ENCODE results near the gene KPNA1.
"Not testable (repeated sequence)": the region's sequence is repeated elsewhere in the genome, so short reads cannot be mapped to it uniquely, and the experiment has no call there.

The KPNA1 gene

DNA sequence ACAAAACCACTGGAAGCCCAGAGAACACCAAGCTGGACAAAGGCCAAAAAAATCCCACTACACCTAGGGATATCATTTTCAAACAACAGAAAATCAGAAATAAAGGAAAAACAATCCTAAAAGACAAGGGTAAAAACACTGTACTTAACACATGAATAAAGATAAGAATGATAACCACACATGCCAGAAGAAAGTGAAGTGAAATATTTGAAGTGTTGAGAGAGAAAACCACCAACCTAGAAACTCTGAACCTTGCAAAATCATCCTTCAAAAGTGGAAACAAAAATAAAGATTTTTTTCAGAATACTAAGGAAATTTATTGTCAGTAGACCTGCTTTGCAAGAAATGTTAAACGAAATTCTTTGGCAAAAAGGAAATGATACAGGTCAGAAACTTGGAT, 45.1 kb downstream of the KPNA1 start:
- DNase-seq = no peak

- no peak for DNase-seq
Observed at GRCh38 chr3:122468896-122469533, 45.7 kb downstream of the KPNA1 start.

DNA sequence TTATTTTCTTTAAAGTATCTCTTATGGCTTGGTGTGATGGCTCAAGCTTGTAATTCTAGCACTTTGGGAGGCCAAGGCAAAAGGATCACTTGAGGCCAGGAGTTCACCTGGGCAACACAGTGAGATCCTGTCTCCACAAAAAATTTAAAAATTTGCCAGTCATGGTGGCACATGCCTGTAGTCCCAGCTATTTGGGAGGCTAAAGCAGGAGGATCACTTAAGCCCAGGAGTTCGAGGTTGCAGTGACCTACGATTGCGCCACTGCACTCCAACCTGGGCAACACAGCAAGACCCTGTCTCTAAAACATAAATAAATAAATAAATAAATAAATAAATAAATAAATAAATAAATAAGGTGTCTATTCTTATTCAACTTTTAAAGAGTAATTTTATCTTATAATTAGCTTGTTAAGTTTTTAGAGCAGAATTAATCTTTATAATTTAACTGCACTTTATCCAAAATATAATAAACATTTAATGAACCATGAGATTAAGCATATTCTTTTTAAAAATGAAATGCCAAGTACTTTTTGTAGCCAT, 48.0 kb downstream of the KPNA1 start:
- no peak for DNase-seq

- no peak for DNase-seq
Observed at GRCh38 chr3:122464659-122465058, 50.1 kb downstream of the KPNA1 start.

DNA sequence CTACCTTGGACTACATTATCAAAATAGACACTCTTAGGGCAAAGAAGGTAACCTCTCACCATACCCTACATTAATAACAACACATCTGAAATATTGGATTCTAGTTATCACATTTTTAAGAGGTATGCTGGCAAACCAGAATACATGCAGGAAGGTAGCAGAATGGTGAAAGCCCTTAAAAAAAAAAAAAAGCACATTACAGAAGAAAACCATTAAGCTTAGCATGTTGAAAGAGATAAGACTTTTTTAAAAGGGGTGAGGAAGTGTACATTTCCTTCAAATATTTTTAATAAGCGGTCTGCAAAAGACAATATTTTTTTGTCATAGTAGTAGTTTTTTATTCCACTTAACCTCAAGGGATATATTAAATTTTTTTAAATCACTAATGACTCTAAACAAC, 52.3 kb downstream of the KPNA1 start:
- DNase-seq = no peak

- no peak for DNase-seq
Observed at GRCh38 chr3:122461806-122462205, 52.9 kb downstream of the KPNA1 start.

DNA sequence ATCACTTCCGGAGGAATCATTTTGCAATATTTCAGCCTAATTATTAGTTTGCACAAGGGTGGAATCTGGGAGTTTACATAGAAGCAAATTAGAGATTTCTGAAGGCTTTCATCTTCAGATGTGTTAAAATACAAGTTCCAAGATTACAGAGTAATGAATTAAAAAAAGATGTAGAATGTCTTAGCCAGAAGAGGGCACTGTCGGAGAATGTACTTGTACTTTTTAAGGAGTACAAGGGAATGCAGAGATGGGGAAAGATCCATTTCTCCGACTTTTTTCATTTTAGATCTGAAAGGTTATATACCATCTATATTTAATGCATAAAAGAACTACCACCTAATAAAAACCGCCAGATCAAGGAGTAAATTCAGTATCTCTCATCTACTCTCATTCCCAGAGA, 55.7 kb downstream of the KPNA1 start:
- no peak for DNase-seq

DNA sequence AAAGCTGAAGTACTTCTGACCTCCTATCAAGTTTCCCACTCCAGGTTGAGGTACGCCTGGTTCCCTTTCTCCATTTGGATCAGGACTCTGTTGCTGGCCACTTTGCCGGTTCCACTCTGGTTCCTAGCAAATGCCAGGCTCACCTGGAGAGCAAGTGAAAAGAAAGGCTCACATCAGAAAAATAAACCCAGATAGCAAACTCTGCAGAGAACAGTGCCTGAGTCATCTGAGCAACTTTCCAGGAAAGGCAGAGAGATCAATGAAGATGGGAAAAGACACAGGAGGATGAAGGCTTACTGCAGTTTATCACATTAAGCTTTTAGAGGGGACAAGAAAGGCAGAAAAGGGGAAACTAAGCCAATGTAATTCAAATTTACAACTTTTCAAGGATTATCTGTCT, 57.0 kb downstream of the KPNA1 start:
- DNase-seq = no peak

DNA sequence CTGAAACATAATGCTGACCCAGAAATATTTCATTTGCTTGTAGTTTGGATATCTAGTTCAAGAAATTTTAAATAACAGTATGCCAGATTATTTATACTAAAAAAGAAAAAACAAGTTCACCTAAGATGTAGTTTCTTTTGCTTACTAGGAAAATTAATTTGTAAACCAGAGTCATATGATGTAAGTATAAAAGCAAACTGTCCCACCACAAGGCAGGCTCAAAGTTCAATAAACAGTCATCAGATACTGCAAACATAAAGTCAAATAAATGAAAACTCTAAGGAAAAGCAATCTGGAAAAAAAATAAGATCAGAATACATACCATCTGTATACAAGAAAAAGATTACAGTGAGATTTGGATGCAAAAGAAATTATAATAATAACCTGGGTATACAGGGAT, 58.7 kb downstream of the KPNA1 start:
- DNase-seq = no peak

DNA sequence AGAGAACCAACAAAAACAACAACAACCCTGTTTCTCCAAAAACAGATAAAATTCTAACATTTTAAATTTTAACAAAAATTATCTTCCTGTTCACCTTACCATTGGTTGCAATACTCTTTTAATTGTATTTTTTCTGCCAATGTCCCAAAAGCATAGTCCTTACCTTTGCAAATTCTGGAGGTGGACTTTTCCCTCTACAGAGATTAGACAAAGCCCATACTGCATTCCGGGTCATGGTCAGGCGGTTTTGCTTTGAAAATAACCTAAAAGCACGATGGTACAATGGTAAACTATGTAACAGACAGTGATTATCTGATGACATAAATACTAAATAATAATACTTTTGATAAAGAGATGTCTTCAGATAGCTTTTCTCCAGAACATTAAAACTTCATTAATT, 63.4 kb downstream of the KPNA1 start:
- DNase-seq = no peak

DNA sequence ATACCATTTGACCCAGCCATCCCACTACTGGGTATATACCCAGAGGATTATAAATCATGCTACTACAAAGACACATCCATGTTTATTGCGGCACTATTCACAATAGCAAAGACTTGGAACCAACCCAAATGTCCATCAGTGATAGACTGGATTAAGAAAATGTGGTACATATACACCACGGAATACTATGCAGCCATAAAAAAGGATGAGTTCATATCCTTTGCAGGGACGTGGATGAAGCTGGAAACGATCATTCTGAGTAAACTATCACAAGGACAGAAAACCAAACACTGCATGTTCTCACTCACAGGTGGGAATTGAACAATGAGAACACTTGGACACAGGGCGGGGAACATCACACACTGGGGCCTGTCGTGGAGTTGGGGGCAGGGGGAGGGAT, 66.5 kb downstream of the KPNA1 start:
- DNase-seq = not testable (repeated sequence)

DNA sequence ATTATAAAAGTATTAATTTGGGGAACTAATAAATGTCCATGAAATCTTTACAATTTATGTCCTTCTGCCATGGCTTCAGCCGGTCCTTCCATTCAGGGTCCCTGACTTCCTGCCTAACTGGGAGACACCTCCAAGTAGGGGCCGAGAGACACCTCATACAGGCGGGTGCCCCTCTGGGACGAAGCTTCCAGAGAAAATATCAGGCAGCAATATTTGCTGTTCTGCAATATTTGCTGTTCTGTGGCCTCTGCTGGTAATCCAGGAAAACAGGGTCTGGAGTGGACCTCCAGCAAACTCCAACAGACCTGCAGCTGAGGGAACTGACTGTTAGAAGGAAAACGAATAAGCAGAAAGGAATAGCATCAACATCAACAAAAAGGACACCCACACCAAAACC, 70.2 kb downstream of the KPNA1 start:
- DNase-seq = not testable (repeated sequence)

DNA sequence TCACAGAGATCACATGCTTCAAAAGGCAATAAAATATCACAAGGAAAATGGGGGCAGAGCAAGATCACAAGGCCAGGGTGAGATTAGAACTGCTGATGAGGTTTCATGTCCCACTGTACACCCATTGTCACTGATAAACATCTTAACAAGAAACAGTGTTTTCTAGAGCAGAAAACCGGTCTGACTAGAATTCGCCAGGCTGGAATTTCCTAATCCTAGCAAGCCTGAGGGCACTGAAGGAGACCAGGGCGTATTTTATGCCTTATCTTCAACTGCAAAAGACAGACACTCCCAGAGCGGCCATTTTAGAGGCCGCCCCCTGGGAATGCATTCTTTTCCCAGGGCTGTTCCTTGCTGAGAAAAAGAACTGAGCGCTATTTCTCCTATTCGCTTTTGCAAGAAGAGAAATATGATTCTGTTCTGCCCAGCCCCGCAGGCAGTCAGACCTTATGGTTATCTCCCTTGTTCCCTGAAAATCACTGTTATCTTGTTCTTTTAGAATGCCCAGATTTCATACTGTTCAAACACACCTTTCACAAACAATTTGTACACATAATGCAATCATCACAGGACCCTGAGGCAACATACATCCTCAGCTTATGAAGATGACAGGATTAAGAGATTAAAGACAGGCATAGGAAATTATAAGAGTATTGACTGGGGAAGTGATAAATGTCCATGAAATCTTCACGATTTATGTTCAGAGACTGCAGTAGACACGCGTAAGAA, 70.8 kb downstream of the KPNA1 start:
- not testable (repeated sequence) for DNase-seq

DNA sequence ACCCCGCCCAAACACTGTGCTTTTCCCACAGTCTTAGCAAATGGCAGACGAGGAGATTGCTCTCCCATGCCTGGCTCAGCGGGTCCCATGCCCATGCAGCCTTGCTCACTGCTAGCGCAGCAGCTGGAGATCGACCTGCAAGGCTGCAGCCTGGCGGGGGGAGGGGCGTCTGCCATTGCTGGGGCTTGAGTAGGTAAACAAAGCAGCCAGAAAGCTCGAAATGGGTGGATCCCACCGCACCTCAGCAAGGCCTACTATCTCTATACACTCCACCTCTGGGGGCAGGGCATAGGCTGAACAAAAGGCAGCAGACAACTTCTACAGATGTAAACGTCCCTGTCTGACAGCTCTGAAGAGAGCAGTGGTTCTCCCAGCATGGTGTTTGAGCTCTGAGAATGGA, 71.6 kb downstream of the KPNA1 start:
- DNase-seq = no peak

DNA sequence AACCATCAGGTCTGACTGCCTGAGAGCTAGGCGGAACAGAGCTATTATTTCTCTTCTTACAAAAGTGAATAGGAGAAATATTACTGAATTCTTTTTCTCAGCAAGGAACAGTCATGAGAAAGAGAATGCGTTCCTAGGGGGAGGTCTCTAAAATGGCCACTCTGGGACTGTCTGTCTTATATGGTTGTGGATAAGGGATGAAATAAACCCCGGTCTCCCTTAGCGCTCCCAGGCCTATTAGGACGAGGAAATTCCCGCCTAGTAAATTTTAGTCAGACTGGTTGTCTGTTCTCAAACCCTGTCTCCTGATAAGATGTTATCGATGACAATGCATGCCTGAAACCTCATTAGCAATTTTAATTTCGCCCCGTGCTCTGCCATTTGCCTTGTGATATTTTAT, 78.8 kb downstream of the KPNA1 start:
- no peak for DNase-seq

DNA sequence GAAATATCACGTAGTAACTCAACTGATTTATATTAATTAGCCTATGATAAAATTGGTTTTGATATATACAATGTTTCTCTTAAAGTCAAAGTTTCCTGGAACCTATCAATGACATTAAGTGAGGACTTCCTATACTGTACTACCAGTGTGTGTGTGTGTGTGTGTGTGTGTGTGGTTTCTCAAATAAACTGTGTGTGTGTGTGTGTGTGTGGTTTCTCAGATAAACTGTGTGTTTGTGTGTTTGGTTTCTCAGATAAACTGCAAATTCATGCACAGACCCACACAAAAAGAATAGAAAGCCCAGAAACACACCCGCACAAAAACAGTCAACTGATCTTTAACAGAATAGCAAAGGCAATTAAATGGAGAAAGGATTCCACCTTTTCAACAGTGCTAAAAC, 84.4 kb downstream of the KPNA1 start:
- DNase-seq = no peak

DNA sequence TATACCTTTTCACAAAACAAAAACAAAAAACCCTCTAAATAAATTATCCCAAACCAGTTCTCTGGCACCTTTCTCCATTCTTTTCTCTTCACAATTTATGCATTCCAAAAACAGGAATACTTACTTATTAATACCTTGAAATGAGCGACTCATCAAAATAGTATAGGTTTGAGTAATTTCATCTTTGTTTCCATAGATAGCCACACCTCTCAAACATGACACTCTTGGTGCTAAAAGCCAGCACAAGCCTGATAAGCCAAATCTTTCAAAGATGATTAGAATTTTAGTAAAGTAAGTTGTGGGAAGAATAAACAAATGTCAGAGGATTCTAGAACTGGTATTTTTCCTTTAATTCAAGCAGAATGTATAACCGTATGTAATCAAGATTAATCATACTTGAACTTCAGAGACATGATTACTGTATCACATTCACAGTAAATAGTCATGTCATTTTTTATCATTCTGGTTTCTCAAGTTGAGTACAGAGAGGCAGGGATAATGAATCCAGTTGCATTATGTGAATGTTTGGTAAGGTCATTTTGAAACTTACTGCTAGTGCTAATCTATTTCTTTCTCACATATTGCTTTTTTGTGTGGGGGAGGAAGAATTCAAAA, 86.8 kb downstream of the KPNA1 start:
- DNase-seq = no peak

DNA sequence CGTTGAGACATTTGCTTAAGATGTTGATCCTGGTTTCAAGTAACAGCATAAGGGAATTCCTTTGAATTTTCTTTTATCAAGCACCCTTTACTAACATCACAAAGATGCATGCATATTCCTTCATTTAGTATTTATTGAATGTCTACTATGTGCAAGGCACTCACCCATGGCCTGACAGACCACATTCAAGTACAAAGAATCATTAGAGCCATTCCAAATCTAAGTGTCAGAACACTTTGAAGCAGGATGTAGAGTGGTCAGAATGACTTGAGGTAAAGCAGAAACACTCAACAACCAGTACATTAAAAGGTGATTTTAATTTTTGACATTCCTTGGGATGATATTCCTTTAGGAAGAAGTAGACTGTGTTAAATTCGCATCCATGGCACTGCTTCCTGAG, 92.9 kb downstream of the KPNA1 start:
- DNase-seq = no peak

DNA sequence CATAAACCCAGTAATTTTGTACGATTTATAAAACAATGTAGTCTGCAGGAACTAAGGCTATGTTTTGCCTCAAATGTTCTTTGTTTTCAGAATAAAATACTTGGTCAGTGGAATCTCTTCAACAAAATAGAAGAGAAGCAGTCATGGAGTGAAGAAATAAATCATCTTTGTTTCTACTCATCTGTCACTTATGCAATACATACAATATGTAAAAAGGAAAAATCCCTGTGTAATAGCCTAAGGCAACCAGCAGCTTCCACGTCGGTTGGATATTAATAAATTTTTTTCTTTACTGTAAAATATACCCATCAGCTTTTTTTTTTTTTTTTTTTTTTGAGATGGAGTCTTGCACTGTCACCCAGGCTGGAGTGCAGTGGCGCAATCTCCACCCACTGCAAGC, 93.6 kb downstream of the KPNA1 start:
- no peak for DNase-seq

- DNase-seq = no peak
Observed at GRCh38 chr3:122416966-122417365, 97.8 kb downstream of the KPNA1 start.

- DNase-seq = peak; percentile 98
Observed at GRCh38 chr3:122415762-122416654, 98.7 kb downstream of the KPNA1 start, which contains the start of gene WDR5B. Gene WDR5B, minus strand, starts transcription at chr3:122416062. Its CDS starts 534 bp downstream, at chr3:122415528.

GRCh38 chr3:122415104-122415744, 99.5 kb downstream of the KPNA1 start:
- DNase-seq = peak; percentile 58
